Measurements from ENCODE around the gene SLC9A1. TPM values are rescaled to one million over a fixed set of nuclear protein-coding genes. Genes with fewer than 3 reads are reported as not detected.

The SLC9A1 gene
- total RNA-seq, 1 donor from 2014 or later = 54.6 TPM

- Mint-ChIP-seq H3K27ac (ENCODE audit: unreplicated experiment) (no peak overlapping the region), H3K36me3 (ENCODE audit: low read depth) (no peaks in the 10 kb centered on the region), H3K9me3 (ENCODE audit: low read depth) (no peaks in the 10 kb centered on the region), H3K4me1 (ENCODE audit: low read depth) (peaks cover 9% of the 10 kb centered on the region), H3K4me3 (ENCODE audit: unreplicated experiment) (no peak overlapping the region), H3K27me3 (ENCODE audit: low read depth) (peaks cover 16% of the 10 kb centered on the region)
- no peak for TF ChIP-seq CTCF (IDR thresholded peaks at IDR 0.05)
- no peak for DNase-seq (ENCODE audit: low spot score)
Measured at GRCh38 chr1:27074175-27074780, 80.6 kb downstream of the SLC9A1 start.

- peaks cover 5% of the 10 kb centered on the region for H3K27me3 Mint-ChIP-seq (ENCODE audit: low read depth)
- H3K9me3 Mint-ChIP-seq (ENCODE audit: low read depth) = no peaks in the 10 kb centered on the region
- no peak for TF ChIP-seq CTCF (IDR thresholded peaks at IDR 0.05)
- DNase-seq (ENCODE audit: low spot score) = no peak
- H3K4me1 Mint-ChIP-seq (ENCODE audit: low read depth) = peaks cover 9% of the 10 kb centered on the region
- no peaks in the 10 kb centered on the region for H3K36me3 Mint-ChIP-seq (ENCODE audit: low read depth)
- H3K27ac Mint-ChIP-seq (ENCODE audit: unreplicated experiment) = no peak overlapping the region
- no peak overlapping the region for H3K4me3 Mint-ChIP-seq (ENCODE audit: unreplicated experiment)
Measured at GRCh38 chr1:27071049-27071416, 83.9 kb downstream of the SLC9A1 start.

GRCh38 chr1:27070390-27071048 lies 84.4 kb downstream of the SLC9A1 start:
- no peak for DNase-seq (ENCODE audit: low spot score)
- no peaks in the 10 kb centered on the region for H3K36me3 Mint-ChIP-seq (ENCODE audit: low read depth)
- no peaks in the 10 kb centered on the region for H3K9me3 Mint-ChIP-seq (ENCODE audit: low read depth)
- peaks cover 9% of the 10 kb centered on the region for H3K4me1 Mint-ChIP-seq (ENCODE audit: low read depth)
- no peak overlapping the region for H3K27ac Mint-ChIP-seq (ENCODE audit: unreplicated experiment)
- H3K27me3 Mint-ChIP-seq (ENCODE audit: low read depth) = peaks cover 5% of the 10 kb centered on the region
- TF ChIP-seq CTCF (IDR thresholded peaks at IDR 0.05) = no peak
- H3K4me3 Mint-ChIP-seq (ENCODE audit: unreplicated experiment) = no peak overlapping the region

- TF ChIP-seq CTCF (IDR thresholded peaks at IDR 0.05) = no peak
- Mint-ChIP-seq H3K27me3 (ENCODE audit: low read depth) (peaks cover 5% of the 10 kb centered on the region), H3K36me3 (ENCODE audit: low read depth) (no peaks in the 10 kb centered on the region), H3K4me3 (ENCODE audit: unreplicated experiment) (no peak overlapping the region), H3K27ac (ENCODE audit: unreplicated experiment) (no peak overlapping the region), H3K9me3 (ENCODE audit: low read depth) (no peaks in the 10 kb centered on the region), H3K4me1 (ENCODE audit: low read depth) (peaks cover 6% of the 10 kb centered on the region)
- DNase-seq (ENCODE audit: low spot score) = no peak
Measured at GRCh38 chr1:27068922-27069321, 86.0 kb downstream of the SLC9A1 start.

- no peak for DNase-seq (ENCODE audit: low spot score)
- no peaks in the 10 kb centered on the region for H3K9me3 Mint-ChIP-seq (ENCODE audit: low read depth)
- TF ChIP-seq CTCF (IDR thresholded peaks at IDR 0.05) = no peak
- H3K27me3 Mint-ChIP-seq (ENCODE audit: low read depth) = peaks cover 4% of the 10 kb centered on the region
- no peak overlapping the region for H3K27ac Mint-ChIP-seq (ENCODE audit: unreplicated experiment)
- H3K4me3 Mint-ChIP-seq (ENCODE audit: unreplicated experiment) = no peak overlapping the region
- peaks cover 5% of the 10 kb centered on the region for H3K4me1 Mint-ChIP-seq (ENCODE audit: low read depth)
- H3K36me3 Mint-ChIP-seq (ENCODE audit: low read depth) = no peaks in the 10 kb centered on the region
Measured at GRCh38 chr1:27065999-27066630, 88.8 kb downstream of the SLC9A1 start.
